ENCODE data around the gene COPZ1.

COPZ1 gene

DNA sequence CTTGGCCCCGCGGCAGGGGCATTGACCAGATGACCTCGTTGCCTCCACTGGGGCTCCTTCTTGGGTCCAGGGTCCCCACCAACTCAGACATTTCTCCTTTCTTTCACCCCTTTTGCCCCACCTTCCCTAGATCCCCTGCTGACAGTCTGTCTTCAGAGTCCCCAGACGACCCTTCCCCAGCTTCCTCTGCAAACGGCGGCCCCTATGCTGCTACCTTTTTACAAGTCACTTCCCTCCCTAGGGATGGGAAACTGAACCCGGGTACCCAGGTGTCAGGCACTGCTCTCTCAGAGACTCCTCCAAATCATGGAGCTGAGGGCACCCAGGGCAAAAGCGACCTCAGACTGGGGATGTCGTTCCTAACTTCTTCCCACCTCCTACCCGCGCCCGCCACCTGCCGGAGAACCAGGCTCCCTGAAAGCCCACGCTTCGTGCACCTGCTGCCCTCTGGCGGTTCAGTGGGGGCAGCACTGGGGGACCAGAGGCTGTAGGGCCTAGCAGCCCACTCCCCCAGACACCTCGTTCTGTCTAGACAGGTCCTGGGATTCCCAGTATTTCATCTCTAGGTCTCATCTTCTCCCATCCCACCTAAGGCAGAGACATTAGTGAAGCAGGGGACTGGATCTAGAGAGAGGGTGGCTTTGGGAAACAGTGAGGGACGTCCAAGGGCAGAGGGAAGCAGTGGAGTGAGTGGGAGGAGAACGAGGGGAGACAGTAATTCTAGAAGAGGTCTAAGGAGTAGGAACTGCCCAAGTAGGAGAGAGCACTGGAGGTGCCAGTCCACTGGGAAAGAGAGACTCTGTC is 54.7 kb downstream of the COPZ1 start:
- DNase-seq: peak; percentile 94

DNA sequence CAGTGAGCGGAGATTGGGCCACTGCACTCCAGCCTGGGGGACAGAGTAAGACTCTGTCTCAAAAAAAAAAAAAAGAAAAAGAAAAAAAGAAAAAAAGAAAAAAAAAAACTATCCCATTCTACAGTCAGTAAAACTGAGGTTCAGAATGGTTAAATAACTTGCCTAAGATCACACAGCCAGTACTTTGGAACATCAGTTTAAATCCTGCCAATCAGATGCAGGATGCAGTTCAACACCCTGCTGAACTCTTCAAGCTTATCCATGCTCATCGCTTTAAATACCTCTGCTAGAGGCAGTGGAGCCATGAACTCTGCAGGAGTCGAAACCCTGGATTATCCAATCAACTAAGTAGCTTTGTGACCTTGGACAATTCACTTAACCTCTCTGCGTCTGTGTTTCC is 56.2 kb downstream of the COPZ1 start:
- DNase-seq: no peak

- no peak for DNase-seq
Measured at GRCh38 chr12:54383041-54383609, 58.2 kb downstream of the COPZ1 start.

- DNase-seq: no peak
Measured at GRCh38 chr12:54384591-54385041, 59.7 kb downstream of the COPZ1 start, which contains the start of gene ZNF385A. TSS of gene ZNF385A (minus strand) at chr12:54384733. CDS start at chr12:54384514, 219 bp downstream.

DNA sequence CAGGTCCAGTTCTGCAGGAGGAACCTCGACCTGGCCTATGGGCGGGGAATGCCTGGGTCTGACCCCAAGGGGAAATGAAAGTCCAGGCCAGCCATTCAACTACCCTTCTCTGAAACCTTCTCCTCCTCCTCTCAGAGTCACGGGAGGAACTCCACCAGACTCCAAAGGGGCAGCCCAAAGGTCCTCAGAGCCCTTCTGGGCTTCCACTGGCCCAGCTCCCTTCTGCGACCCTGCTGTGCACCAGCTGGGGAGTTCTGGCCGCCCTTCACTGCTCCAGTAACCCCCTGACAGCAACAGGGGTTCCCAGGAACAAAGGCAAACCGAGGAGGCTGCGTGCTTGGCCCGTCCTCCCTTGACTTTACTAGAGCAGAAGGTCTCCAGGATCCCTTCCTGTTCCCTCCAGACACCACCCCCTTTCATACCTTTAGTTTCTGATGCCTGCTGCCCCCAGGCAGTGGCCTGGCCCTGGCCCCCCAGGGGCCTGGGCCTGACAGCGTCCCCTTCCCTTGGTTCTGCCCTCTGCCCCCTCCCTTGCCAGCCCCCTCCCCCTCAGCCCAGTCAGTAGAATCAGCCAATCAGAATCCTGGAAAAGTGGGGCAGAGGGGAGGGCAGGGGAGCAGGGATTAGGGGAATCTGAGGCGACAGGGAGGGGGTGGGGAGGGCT is 60.5 kb downstream of the COPZ1 start:
- no peak for DNase-seq

GRCh38 chr12:54386403-54387113 is 61.6 kb downstream of the COPZ1 start:
- DNase-seq: no peak

GRCh38 chr12:54387114-54387467 is 62.2 kb downstream of the COPZ1 start:
- DNase-seq: no peak

DNA sequence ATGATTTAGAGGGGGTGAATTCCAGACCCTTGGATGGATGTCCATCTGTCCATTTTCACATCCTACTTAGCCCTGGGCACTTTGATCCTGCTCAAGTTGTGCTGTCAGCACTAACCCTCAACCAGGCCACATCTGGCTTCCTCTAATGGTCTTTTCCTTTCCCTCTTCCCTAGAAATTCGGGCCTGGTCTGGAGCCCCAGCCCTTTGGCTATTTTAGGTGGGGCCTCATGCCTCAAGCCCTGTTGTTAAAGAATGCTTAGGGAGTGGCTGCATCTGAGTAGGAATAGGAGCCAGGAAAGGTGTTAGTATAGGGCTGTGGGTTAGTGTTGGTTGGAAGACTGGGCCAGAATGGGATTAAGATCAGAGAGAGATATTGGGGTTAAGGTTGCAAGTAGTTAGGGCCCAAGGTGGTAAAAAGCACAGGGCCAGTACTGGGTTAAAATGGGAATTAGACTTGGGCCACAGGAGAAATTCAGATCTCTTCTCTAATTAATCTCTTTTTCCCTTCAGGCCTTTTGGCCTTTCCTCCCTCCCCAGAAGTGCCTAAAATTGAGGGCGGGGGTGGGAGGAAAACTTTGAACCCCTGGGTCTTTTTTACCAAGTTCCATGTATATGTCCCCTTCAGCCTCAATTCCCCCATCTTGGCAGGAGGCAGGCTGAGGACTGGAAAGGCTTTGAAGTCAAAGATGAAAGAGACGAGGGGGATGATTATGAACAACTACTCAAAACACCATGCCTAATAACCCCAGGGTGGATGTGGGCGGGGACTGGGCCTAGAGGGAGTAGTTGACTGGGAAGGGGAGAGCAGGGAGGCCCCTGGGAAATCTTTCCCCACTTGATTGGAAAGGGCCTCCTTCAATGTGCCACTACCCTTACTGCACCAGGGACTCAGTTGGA is 63.6 kb downstream of the COPZ1 start:
- DNase-seq: no peak

DNA sequence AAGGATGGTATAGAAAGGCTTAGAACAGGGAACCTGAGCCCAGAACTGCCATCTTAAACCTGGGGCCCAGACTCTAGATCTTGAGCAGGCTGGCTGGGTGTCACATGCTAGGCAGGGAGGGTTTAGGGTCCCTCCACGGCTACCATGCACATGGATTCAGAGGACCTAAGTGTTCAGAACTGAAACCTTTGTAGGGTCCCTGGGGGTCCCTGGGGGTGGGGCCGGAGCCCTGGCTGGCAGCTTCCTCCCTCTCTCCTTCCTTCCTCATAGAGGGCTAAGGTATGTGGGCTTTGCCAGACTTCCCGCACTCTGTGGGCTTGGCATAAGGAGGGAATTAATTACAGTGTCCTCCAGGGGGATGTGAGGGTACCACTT is 64.2 kb downstream of the COPZ1 start:
- DNase-seq: no peak

DNA sequence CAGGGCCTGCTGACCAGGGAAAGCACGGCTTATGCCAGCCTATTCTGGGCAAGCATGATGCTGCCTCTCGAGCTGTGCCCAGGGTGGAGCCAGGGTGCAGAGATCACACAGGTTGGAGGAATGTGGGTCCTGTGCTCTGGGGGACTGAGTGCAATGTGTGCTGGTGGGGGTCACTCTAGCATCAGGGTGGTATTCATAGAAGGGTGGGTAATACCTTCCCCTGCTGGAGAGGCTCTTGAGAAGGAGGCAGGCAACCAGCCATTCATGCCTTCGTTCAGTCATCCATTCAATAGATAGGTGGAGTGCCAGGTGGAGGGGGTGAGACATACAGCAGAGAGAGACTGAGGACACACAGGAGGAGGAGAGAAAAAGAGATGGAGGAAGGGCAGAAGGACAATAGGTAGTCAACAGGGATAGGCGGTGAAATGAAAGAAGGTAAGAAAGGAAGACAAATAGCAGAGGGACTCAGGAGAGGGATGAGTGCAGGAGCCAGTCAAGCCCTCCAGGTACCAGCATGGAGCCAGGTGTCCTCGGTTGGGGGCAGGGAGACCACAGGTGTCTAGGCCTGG is 64.8 kb downstream of the COPZ1 start:
- DNase-seq: no peak

DNA sequence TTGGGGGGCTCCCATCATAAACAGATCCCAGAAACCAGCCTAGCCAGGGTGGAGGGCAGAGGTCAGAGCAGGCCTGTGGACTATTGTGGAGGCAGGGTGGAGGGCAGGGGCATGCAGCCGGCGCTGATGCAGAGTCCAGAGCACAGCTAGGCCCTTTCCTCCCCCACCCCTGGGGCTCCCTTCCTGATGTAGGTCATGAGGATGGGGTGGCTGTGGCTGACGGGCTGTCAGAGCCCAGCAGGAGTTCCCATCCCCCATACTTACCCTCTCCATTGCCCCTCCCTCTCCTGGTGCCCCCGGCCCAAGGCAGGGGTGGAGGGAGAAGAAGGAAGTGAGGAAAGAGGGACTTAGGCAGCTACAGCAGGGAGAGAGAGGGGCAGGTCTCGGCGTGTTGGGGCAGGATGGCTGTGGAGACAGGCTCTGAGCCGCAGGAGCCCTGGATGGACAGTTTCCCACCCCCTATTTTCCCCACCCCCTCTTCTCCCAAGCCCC is 65.3 kb downstream of the COPZ1 start:
- DNase-seq: no peak

- DNase-seq: peak; percentile 85
Measured at GRCh38 chr12:54390668-54391551, 66.0 kb downstream of the COPZ1 start.

GRCh38 chr12:54392485-54393206 is 67.7 kb downstream of the COPZ1 start:
- DNase-seq: no peak

DNA sequence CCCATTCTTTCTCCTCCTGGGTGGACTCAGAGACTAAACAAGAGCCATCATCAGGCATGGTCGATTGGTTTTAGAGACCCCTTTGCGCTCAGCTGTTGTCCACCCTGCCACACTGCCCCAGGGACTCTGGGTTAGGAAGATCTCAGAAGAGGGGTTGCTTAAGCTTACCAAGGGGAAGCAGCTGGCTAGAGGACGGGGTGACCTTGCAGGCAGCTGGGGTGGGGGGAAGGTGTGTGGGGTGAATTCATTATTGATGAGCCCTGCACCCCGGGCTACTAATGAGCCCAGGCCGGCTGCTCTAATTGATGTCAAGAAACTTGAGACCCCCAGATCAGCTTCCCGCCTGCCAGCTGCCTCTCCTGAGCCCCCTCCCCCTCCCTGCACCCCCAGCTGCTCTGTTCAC is 68.3 kb downstream of the COPZ1 start:
- no peak for DNase-seq

GRCh38 chr12:54393743-54394142 is 68.8 kb downstream of the COPZ1 start:
- no peak for DNase-seq

- DNase-seq: peak; percentile 61
Measured at GRCh38 chr12:54394281-54394719, 69.4 kb downstream of the COPZ1 start.

GRCh38 chr12:54394986-54395385 is 70.1 kb downstream of the COPZ1 start:
- DNase-seq: no peak

DNA sequence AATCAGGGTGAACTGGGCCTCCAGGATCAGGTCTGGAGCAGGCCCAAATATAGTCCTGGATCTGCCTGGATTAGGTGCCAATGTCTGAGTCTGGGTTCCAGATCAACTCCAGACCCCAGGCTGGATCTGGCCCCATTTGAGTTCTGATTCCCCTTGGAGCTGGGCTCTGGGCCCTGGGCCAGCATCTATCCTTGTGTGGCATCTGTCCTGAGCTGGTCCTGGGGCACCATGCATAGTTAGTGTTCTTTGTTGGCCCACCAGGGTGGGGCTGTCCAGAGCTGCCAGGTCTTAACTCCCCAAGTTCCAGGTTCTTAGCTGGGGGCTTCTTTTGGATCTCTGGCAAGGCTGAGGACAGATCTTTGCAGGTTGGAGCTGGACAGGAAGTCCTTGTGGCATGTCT is 70.6 kb downstream of the COPZ1 start:
- DNase-seq: no peak

DNA sequence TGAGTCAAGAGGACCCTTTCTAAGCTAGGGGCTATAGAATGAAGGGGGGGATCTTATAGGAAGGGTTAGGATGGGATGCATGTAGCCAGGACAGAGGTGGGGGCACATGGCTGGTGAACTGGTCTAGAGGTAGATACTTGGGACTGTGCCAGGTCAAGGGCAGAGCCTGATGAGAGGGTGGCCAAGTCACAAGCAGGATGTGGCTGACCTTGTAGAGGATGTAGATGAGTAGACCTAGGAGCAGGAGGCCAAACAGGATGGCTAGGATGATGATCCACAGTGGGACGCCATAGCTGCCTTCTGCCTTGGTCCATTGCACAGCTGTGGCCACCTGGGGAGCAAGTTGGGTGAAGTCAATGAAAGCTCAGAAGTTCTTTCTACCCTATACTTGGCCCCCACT is 72.2 kb downstream of the COPZ1 start:
- no peak for DNase-seq

GRCh38 chr12:54398218-54398617 is 73.3 kb downstream of the COPZ1 start:
- no peak for DNase-seq

Measured in CD4-positive, alpha-beta T cell treated with Interleukin-17A for 4 hours (primary cell).